AG04449 (cell line): Measurements from ENCODE around the gene SNRK.

Source experiments
- CTCF ChIA-PET: fragments of 350-600 bp; formaldehyde crosslinking; extraction: SDS; loops from one replicate; lab custom pipeline; 2021; ENCODE audit warnings: antibody characterized with exemption; lab: Yijun Ruan, JAX
- POLR2A ChIA-PET: fragments of 400-600, 350-600 bp; formaldehyde crosslinking; extraction: SDS; loops from one replicate; lab custom pipeline; 2020; ENCODE audit warnings: antibody characterized with exemption, inconsistent platforms; lab: Yijun Ruan, JAX
- DNase-seq: peaks from one replicate; pipeline ENCODE4 v3.0.0-alpha.2; 2010; ENCODE audit warnings: low read depth, low spot score
- H3K4me3 ChIP-seq: 2 replicates; pipeline ENCODE4 v1.5.1; 2011; ENCODE audit warnings: low read depth, mild to moderate bottlenecking, control low read depth, low read length
- TF ChIP-seq, protein P1 (sequence below): IDR thresholded peaks from one replicate; pipeline ENCODE4 v1.5.1; 2011; ENCODE audit warnings: mild to moderate bottlenecking, moderate library complexity, low read length, control low read depth, inconsistent platforms; ENCODE audit not compliant: insufficient read depth; ENCODE audit errors: missing control alignments

The SNRK gene

DNA sequence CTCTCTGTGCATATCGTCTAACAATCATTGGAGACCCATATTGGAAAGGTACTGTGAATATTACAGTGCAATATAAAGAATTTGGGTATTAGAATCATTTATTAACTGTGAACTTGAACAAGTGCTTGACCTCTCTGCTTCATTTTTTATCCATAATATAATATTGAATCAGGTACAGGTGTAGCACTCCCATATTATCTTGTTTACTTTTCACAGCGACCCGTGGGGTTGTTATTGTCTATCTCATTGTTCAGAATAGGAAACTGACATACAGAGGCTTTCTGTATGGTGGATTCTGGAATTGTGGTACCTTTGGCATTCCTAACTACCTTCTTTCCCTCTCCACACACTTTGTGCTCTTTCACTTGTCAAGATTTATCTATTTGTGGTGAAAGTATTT, 17.8 kb downstream of the SNRK start:
- ChIA-PET CTCF (no interaction called here), POLR2A (no interaction called here)
- H3K4me3 ChIP-seq: no peak overlapping the region
- TF ChIP-seq, protein P1, sequence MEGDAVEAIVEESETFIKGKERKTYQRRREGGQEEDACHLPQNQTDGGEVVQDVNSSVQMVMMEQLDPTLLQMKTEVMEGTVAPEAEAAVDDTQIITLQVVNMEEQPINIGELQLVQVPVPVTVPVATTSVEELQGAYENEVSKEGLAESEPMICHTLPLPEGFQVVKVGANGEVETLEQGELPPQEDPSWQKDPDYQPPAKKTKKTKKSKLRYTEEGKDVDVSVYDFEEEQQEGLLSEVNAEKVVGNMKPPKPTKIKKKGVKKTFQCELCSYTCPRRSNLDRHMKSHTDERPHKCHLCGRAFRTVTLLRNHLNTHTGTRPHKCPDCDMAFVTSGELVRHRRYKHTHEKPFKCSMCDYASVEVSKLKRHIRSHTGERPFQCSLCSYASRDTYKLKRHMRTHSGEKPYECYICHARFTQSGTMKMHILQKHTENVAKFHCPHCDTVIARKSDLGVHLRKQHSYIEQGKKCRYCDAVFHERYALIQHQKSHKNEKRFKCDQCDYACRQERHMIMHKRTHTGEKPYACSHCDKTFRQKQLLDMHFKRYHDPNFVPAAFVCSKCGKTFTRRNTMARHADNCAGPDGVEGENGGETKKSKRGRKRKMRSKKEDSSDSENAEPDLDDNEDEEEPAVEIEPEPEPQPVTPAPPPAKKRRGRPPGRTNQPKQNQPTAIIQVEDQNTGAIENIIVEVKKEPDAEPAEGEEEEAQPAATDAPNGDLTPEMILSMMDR: no peak
- no peak for DNase-seq

- DNase-seq: no peak
- TF ChIP-seq, protein P1: no peak
- ChIA-PET POLR2A (no interaction called here), CTCF (no interaction called here)
- H3K4me3 ChIP-seq: no peak overlapping the region
Measured at GRCh38 chr3:43307226-43307625, 20.9 kb downstream of the SNRK start.

DNA sequence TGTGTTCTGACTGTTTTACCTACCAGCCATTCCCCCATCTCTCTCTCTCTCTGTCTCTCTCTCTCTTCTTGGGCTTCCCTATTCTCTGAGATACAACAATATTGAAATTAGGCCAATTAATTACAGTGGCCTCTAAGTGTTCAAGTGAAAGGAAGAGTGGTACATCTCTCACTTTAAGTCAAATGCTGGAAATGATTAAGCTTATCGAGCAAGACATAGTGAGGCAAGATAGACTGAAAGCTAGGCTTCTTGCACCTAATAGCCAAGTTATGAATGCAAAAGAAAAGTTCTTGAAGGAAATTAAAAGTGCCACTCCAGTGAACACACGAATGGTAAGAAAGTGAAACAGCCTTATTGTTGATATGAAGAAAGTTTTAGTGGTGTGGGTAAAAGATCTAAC, 21.3 kb downstream of the SNRK start:
- H3K4me3 ChIP-seq: no peak overlapping the region
- CTCF ChIA-PET: interaction anchor here (1.0 kb wide), 1 partner anchor 145 kb away, joined by 3 read pairs; no protein-coding TSS in a partner anchor
- TF ChIP-seq, protein P1: no peak
- POLR2A ChIA-PET: interaction anchor here (0.6 kb wide), 1 partner anchor 32 kb away, joined by 3 read pairs; no protein-coding TSS in a partner anchor
- no peak for DNase-seq

- POLR2A ChIA-PET: no interaction called here
- no peak overlapping the region for H3K4me3 ChIP-seq
- TF ChIP-seq, protein P1: no peak
- DNase-seq: no peak
- CTCF ChIA-PET: no interaction called here
Measured at GRCh38 chr3:43309372-43310305, 23.3 kb downstream of the SNRK start.

DNA sequence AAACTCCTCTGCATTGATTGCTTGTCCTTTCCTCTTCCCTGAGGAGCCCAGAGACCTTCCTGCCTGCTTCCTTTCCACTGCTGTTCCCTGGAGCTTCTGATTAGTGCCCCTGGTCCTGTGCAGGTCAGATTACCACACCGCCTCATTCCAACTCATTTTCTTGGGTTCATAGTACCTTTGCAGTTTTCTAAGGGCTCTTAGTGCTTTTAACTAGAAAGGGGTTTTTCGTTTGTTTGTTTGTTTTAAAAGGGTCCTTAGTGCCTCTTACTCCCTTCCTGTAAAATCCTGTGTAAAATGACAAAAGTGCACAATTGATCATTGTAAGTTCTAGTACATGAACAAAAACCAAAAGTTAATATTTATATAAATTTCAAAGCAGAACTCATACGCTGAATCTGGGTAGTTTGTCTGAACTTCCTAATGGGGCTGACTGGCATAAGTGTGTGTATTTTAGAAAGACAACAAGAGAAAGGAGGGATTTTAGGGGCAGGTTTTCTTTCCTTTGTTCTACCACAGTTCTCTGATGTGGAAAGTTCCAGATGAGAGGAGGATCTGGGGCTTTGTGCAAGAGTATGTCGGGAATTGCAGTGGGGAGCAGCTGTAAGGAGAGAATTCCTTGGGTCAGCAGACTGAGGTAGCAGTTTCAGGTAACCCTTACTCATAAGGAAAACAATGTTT, 30.6 kb downstream of the SNRK start:
- ChIA-PET CTCF (interaction anchor here (0.6 to 1.4 kb wide), 5 partner anchors 10 to 186 kb away, joined by 3 read pairs; no protein-coding TSS in a partner anchor), POLR2A (no interaction called here)
- no peak overlapping the region for H3K4me3 ChIP-seq
- DNase-seq: no peak
- TF ChIP-seq, protein P1: no peak
